8988T (cell line): ENCODE measurements around the gene KAZALD1.
"Not testable (repeated sequence)": the region's sequence is repeated elsewhere in the genome, so short reads cannot be mapped to it uniquely, and the experiment has no call there.

Experiments used
- DNase-seq: peaks from one replicate; pipeline ENCODE4 v3.0.0; 2011

Gene KAZALD1

GRCh38 chr10:101031128-101031795 lies 30.5 kb upstream of the KAZALD1 start, which contains the start of the genes PDZD7 and SFXN3:
TSS of gene PDZD7 (minus strand) at chr10:101031129. CDS start at chr10:101030219, 910 bp downstream.
TSS of gene SFXN3 (plus strand) at chr10:101031234. CDS start at chr10:101034695, 3,461 bp downstream.
- peak; percentile 93 for DNase-seq

GRCh38 chr10:101031796-101032636 lies 29.8 kb upstream of the KAZALD1 start:
- DNase-seq, result no peak

DNA sequence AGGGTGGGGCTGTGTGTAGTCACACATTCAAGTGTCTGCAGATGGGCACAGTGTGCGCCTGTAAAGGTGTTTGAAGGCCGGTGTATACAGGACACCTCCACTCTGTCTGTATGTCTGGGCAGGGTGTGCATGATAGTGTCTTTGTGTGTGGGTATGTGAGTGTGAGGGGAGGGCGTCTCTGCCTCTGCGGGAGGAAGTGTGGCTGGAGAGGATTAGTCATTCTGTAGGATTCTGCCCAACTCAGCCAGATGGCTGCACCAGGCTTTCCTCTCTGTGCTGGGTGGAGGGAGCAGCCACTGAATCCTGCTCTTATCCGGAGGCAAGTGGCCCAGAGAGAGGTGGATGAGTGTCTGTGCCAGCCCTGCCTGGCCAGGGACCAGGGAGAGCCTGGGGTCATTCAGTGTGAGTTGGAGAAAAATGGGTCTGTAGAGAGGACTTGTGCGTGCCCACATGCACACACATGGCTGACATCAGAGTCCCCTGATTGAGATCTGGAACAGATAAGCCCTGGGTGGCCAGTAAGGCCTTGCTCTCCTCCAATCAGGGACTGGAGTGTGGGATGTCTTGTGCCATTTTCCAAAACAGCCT lies 29.1 kb upstream of the KAZALD1 start:
- no peak for DNase-seq

- no peak for DNase-seq
Observed at GRCh38 chr10:101033276-101033675, 28.5 kb upstream of the KAZALD1 start.

DNA sequence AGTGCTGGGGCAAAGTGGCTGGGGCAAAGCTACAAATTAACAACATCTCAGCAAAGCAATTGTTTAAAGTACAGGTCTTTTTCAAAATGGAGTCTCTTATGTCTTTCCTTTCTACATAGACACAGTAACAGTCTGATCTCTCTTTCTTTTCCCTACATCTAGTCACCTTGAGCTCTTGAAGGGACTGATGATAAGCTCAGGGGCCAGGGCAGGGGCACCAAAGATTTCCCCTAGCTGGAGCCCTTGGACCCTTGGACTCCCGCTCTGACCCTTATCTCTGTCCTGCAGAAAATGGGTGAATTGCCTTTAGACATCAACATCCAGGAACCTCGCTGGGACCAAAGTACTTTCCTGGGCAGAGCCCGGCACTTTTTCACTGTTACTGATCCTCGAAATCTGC lies 27.4 kb upstream of the KAZALD1 start:
- DNase-seq, result not testable (repeated sequence)

- no peak for DNase-seq
Observed at GRCh38 chr10:101035314-101035713, 26.5 kb upstream of the KAZALD1 start.

- no peak for DNase-seq
Observed at GRCh38 chr10:101035916-101036702, 25.7 kb upstream of the KAZALD1 start.

GRCh38 chr10:101036726-101037125 lies 25.1 kb upstream of the KAZALD1 start:
- no peak for DNase-seq

- no peak for DNase-seq
Observed at GRCh38 chr10:101038484-101038883, 23.3 kb upstream of the KAZALD1 start.

DNA sequence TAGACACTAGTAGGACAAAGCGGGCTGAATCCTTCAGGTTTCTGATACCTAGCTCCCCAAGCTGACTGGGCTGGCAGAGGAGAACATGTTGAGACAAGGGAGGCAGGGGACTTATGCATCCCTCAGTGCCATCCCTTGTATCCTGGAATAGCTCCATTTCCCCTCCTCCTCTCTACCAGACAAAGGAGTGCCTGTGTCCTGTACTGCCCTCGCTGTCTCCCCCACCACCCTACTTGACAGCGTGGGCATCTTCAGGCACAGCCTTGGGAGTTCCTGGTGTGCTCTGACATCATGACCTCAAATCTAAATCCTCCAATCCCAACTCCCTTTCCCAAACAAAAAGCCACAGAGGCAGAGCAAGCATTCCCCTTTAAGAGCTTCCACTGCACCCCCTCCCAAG lies 21.7 kb upstream of the KAZALD1 start:
- no peak for DNase-seq

- DNase-seq, result no peak
Observed at GRCh38 chr10:101040851-101041250, 20.9 kb upstream of the KAZALD1 start.

DNA sequence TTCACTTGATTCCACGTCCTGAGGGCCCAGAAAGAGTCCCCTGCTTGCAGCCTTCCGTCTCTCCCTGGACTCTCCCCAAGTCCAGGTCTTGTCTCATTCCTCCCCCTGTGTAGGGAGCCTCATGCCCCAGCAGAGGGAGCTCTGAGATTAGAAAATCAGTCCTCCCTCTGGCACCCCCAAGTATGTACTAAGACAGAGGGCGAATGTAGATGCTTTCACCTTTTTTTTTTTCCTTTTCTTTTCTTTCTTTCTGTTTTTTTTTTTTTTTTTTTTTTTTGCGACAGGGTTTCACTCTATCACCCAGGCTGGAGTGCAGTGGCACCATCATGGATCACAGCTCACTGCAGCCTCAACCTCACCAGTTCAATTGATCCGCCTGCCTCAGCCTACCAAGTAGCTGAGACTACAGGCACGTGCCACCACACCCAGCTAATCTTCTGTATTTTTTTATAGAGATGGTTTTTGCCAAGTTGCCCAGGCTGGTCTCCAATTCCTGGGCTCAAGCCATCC lies 20.5 kb upstream of the KAZALD1 start:
- DNase-seq, result peak; percentile 71

GRCh38 chr10:101042118-101042517 lies 19.7 kb upstream of the KAZALD1 start:
- no peak for DNase-seq

DNA sequence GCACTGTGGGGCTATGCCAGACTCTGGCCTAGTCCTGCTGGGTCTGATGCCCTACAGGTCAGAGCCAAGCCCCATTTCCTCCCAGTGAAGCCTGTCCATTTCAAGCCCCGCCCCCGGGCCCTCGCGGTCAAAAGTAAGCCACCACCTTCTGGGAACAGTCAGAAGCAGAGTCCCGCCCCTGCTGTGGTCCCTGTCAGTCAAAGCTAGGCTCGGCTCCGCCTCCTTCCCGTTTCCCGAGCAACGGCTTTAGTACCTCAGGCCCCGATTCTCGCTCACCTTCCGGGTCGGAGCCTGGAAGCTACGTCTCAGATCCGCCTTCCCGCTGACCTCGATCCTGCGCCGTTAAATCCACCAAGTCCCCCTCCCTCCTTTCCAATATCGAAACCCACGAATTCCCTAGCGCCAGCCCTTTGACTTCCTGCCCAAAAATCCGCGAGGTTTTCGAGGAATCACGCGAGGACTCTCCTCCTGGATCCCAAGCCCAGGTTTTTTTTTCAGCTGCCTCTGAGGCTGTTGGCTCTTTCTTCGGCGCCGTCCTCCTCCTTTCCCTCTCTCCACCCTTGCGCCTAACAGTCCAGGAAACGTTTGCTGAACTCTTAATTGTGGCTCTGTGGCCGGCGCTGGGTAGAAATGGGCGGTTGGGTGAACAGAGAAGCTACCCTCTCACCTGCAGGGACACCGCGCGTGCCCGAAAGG lies 19.0 kb upstream of the KAZALD1 start:
- peak; percentile 90 for DNase-seq

GRCh38 chr10:101043363-101043707 lies 18.5 kb upstream of the KAZALD1 start:
- no peak for DNase-seq

- no peak for DNase-seq
Observed at GRCh38 chr10:101044117-101044516, 17.7 kb upstream of the KAZALD1 start.

GRCh38 chr10:101046332-101047238 lies 15.2 kb upstream of the KAZALD1 start:
- DNase-seq, result no peak

- DNase-seq, result no peak
Observed at GRCh38 chr10:101047268-101047667, 14.5 kb upstream of the KAZALD1 start.

GRCh38 chr10:101047961-101048892 lies 13.6 kb upstream of the KAZALD1 start:
- DNase-seq, result no peak
